Measurements from ENCODE around the gene GNGT2.

- TF ChIP-seq EZH2 (IDR thresholded peaks at IDR 0.05; ENCODE audit: low read length): no peak
- peak; percentile 80 to 94 (median 81) for TF ChIP-seq CTCF (optimal IDR thresholded peaks at IDR 0.05 in 1 of 3, IDR thresholded peaks at IDR 0.05 in 1 of 3, conservative IDR thresholded peaks at IDR 0.05 in 1 of 3; ENCODE audit: extremely low read depth in 1 of 3, insufficient read depth in 2 of 3, low read length in 3 of 3)
Measured at GRCh38 chr17:49227436-49228261, 17.3 kb upstream of the GNGT2 start.
